ENCODE data around the gene USH2A. TPM values are rescaled to one million over a fixed set of nuclear protein-coding genes. Genes with fewer than 3 reads are reported as not detected.
A peak's percentile ranks its signal among the peaks of the same experiment; 100 is the strongest.
"Not testable (repeated sequence)": the region's sequence is repeated elsewhere in the genome, so short reads cannot be mapped to it uniquely, and the experiment has no call there.

Gene USH2A
- polyA plus RNA-seq, 1 donor = 0.38 TPM

DNA sequence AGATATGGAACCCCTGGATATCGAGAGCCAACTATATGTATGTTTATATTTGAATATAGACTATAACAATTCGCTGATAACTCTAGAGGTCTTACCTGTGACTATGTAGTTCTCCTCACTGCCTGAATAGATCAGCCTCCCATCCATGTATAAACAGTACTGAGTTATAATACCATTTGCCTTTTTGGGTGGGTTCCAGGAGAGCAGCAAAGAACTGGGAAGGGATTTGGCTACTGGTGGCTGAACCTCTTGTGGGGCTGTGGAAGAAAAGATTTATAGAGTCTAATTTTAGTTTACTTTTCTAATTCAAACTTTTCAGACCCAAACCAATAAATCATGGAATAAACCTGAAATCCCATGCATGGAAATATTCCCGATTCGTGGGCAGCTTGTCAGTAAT lies 376.9 kb downstream of the USH2A start:
- DNase-seq = no peak

DNA sequence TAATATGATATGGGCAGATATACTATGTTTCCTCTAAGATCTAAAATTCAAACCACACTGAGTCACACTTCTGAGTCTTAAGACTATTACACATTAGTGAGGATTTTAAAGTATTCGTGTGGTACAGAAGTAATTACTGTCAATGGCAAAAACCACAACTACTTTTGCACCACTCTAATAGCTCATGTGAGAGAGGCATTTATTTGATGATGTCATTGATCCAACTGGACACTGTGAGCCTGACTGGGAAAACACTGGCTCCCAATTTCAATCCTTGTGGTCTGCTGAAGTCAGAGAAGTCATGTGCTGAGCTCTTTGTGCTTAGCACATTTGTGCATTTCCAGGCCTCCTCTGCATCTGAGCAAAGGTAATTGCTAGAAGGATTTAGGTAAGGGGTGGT lies 377.8 kb downstream of the USH2A start:
- DNase-seq = no peak

DNA sequence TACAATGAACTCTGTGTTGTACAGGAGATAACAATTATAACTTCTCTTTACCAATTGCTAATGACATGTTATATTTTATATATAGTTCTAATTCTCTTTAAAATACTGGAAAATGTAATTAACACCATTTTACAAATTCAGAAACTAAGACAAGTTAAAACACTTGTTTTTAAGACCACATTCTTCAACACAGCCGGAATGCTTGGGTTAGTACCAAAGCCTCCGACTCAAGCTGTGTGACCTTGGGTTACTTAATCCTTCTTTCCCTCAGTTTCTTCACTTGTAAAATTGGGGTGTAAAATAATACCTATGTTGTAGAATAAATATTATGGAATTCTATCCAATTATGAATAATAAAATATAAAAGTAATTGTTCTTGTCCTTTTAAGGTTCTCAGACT lies 378.7 kb downstream of the USH2A start:
- no peak for DNase-seq

DNA sequence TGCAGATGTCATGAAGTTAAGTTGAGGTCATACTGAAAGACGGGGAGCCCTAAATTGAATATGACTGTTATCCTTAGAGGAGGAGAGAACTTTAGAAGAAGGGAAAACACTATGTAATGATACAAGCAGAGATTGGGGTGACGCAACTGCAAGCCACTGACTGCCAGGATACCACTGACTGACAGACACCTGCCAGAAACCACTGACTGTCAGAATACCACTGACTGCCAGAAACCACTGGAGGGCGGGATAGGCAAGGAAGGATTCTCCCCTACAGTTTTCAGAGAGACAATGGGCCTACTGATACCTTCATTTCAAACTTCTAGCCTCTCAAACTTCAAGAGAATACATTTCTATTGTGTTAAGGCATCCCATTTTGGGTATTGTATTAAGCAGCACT lies 388.7 kb downstream of the USH2A start:
- no peak for DNase-seq

DNA sequence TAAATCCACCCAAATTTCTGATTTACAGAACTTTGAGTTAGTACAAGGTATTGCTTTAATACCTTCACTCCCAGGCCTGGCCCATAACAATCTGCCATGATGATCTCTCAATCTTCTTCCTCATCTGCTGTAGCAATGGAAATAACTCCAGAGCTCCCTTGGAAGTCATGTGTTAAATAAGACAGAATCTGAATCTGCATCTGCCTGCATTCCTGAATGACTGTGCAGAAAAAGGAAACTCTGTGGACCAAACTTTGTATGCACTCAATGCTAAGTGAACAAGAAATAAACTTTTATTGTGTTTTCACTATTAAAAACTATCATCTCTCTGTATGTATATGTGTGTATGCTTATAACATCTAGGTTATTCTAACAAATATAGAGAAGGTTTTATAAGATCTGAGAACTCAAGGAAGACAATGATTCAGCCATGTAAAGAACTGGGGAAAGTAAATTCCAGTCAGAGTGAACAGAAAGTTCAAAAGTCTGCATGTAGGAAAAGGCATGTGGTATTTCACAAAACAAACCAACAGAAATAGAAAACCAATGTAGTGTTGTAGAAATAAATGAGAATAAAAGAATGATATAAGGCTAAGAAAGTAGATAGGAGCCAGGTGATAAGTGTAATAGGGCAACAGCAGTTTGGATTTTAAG lies 390.2 kb downstream of the USH2A start:
- DNase-seq = no peak

DNA sequence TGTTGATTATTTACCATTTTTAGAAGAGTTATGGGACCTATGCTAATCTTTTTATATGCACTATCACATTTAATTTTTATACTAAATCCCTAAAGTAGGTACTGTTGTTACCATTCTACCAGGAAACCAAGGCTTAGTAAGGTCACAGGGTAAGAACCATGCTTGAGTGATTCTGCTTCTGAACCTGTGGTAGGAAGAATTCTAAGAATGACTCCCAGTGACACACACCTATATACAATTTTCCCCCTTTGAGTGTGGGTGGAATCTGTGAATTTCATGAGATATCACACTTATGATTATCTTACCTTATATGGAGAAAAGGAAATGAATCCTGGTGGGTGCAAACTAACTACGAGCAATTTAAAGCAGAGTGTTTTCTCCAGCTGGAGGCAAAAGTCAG lies 391.0 kb downstream of the USH2A start:
- no peak for DNase-seq

DNA sequence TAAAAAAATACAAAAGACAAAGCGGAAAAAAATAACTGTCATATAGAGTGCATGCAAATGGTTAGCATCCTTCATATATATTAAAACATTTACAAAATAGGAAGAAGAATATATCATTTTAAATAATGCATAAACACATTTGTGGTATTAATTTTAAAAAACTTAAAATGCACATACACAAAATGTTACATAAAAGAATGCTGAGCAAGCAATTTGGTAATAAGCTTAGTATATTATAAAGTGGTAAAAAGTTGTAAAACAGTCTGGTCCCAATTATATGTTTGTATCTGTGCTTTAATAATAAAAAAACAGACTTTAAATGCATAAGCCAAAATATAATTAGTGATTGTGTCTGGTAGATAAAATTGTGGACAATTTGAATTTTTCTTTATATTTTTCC lies 394.6 kb downstream of the USH2A start:
- DNase-seq = no peak

DNA sequence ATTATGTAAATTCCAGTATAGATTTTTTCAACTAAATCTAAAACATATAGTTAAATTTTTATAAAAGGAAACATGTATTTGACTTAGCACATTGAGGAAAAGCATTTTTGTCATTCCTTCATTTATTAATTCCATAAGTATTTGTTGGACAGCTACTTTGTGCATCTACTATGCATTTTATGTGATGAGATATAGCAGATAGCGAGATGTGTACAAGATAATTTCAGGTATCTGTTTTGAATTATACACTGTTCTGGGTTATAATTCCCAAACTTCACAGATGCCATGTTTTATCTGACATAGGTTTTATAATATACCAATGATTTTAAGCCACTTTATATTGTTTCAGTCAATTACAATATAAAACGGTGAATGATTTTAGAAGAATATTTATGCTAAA lies 398.7 kb downstream of the USH2A start:
- DNase-seq = no peak

DNA sequence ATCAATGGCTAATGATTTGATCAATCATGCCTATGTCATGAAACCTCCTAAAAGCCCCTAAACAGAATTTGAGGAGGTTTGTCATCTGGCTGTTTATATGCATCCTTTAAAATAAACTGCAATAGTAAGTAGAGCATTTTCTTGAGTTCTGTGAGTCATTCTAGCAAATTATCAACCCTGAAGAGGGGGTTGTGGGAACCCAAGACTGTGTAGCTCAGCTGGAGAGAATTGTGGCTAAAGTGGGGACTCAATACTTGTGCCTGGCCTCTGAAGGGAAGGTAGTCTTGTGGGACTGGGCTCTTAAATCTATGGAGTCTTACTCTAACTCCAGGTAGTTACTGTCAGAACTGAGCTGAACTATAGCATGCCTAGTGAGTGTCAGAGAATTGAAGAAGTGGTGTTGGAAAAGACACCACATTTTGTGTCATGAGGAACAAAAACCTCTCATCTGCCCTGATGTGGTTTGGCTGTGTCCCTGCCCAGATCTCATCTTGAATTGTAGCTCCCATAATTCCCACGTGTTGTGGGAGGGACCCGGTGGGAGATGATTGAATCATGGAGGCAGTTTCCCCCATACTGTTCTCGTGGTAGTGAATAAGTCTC lies 402.4 kb downstream of the USH2A start:
- DNase-seq = no peak

DNA sequence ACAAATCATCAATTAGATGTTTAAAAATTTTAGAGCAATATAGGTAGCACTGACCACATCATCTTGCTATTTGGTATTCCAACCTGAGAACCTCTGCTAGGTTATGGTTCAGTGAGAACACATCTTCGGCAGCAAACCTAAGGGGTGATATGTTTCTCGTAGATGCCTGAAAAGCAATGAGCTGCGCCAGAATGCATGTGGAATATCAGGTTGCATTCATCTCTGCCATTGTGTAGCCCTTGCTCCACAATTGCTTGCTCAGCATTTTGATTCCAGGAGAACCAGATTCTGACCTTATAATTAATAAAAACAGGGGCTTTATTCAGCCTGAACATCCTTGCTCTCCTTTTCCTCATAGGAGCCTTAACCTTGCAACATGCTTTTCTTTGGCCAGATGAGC lies 408.1 kb downstream of the USH2A start:
- peak; percentile 15 for DNase-seq

DNA sequence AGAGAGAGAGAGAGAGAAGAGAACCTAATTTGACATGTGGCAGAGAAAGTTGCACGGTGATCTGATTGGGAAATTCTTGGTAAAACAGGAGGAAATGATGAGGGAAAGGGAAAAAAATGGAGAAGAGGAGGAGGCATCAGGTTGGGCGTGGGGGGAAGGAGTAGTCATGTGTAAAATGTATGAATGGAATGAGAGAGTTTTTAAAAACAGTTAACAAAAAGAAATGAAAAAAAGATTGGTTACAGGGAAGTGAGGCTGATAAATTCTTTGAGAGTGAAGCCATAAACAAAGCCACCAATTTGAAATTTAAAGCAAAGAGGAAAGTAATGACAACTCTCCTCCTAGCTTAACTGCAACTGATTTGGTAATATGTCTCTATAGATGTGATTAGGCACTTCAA lies 409.2 kb downstream of the USH2A start:
- no peak for DNase-seq

DNA sequence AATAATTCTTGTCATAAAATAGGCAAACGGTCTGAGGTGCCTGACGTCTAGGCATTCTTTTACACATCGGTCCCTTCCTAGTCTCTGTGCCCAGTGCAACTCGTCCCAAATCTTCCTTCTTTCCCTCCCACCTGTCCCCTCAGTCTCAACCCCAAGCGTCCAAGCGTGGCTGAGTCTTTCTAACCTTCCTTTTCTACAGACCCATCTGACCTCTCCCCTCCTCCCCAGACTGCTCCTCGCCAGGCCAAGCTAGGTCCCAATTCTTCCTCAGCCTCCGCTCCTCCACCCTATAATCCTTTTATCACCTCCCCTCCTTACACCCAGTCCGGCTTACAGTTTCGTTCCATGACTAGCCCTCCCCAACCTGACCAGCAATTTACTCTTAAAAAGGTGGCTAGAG lies 413.8 kb downstream of the USH2A start:
- DNase-seq = not testable (repeated sequence)

DNA sequence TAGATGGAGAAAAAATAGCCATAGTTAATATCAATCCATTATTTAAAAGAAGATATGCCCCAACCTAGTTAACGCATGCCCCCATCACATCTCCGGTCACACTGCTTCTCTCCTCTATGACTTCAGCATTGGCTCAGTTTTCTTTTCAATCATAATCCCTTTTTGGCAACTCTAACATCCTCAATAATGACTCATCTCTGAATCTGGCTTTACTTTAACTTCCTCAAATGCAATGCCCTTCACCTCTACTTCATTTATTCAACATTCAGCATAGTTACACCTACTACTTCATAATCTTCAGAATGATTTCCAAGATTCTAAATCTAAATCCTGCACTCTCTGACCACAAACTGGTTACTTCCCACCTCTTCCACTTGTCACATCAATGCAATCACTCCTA lies 417.3 kb downstream of the USH2A start:
- DNase-seq = no peak

DNA sequence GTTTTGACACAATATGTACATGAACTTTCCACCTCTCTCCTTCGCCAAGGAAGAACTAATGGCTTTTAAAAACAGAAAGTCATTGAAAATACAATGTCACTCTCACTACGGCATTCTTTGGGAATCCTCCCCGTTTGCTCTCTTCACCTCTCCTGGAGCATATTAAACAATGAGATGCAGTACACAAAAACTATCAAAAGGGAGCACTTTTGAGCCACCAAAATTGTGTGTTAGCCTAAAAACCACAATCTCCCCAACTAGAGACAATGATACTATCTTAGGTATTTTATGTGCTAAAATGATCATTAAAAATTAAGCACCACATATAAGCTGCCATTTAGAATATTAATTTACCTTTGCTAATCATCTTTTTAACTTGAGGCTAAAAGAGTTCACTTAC lies 430.6 kb downstream of the USH2A start:
- peak; percentile 30 for DNase-seq

DNA sequence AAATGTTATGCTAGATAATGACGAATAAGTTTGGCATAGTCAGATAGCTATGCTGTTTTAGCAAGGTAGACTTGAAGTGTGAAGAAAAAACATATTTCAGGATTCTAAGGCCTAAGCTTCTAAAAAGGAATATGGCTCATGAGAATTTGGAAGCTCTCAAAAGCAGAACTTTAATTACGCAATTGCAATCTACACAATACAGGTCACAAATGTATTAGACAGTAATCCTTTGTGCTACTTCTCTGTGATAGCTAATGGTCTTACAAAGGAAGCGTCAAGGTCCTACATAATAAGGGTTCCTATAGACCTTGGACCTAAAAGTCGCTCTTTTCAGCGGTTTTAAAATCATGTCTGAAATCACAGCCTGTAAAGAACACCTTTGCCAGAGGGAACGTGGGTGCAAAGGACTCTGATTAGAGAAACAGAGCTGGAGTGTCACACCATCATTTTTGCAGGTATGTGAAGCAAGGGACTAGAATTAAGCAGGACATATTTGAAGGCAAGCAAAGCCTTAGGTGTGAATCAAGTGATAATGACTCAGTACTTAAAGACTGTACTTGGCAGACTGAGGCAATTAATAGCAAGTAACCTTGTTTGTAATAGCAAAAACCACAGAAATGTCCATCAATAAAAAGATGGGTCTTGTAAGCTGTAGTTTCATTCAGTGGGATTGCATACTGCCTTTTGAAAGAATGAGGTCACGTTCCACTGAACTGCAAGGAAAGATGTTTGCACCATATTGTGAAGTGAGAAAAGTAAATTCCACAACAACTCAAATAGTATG lies 436.0 kb downstream of the USH2A start:
- DNase-seq = no peak

DNA sequence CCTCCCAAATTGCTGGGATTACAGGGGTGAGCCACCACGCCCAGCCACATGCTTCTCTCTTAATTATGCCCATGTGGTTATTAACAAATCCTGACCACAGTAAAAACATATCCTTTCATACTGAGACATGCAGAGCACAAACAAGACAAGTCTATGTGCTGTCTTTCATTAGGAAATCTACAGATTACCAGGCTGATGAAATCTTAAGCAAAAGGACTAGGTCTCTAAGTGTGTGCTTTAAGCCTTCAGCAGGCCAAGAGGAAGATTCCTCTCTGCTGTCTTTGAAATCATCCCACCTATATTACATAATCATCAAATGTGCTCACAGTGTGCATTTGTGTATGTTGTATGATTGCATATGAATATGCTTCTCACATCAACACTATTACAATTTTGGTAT lies 436.8 kb downstream of the USH2A start:
- no peak for DNase-seq

DNA sequence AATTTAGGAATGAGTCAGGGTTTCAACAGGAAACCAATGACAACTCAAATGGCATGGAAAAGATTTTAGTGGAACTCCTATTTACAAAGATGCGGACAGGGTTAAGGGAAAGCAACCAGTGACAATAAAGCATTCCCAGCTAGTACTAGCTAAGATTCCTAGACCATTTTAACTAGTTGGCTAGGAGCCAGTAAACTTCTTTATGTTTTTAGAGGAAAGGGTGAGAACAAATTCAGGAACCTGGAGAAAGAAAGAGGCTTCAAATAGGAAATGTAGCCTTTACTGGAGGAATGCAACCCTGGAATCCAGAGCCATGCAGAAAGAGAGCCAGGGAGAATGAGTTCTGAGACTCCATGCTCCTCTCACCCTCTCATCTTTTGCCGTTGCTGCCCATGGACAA lies 439.6 kb downstream of the USH2A start:
- no peak for DNase-seq

DNA sequence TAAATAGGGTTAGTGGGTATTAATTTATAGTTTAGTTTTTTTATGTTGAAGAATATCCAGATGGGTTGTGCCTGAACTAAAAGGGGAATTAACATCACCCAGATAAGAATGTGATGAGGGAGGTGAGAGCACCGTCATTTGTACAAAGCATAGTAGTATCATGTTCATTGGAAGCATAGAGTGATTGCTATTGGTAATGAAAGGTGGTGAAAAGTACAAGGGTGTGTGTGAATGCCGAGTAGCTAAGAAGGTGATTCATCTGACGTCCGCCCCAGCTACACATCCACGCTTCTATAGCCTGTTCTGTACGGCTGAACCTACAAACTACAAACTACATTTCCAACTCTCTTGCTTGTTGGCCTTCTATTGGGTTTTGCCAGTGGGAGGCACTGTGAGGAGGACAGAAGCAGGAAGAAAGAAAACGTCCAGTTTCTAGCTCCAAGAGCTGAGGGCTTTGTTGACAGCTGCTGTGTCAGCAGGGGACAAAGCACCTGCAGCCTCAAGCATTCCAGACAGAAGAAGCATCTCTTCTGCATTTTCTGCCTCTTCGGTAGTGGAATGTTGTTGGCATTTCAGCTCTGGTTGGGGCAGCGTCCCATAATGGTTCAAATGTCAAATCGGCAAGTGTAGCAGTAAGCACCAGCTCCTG lies 451.3 kb downstream of the USH2A start:
- no peak for DNase-seq

DNA sequence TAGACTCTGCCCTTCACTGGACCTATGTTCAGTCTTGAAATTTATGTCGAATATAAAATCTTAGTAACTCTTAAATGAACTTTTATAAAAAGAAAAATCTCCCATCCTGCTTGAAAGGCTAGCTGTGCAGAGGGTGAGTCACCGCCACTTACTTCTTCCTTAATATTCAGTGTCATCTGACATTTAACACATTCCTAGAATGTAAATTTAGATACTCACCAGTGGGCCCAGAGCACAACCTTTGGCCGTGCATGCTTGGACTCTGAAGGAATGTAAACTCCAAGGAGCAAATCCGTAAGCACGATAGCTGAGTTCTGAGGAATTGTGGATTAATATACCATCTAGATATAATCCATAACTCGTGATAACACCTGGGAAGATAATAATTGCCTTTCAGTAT lies 452.8 kb downstream of the USH2A start:
- DNase-seq = no peak

DNA sequence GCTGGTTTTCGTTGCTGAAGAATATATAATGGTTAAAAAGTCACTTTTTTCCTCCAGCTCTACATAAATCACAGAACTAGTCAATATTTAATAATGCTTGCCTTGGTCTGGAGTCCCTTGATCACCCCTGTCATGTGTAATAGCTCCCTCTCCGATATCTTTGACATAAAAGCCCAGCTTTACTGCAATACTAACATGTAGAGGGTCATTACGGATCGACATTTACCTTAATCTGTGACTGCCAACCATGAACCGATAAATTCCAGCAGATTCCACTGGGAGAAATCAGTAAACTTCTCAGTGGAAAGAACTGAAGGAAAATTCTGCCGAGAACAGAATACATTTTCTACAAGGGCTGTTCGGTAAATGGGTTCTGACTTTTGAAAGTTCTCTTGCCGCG lies 459.6 kb downstream of the USH2A start:
- no peak for DNase-seq

DNA sequence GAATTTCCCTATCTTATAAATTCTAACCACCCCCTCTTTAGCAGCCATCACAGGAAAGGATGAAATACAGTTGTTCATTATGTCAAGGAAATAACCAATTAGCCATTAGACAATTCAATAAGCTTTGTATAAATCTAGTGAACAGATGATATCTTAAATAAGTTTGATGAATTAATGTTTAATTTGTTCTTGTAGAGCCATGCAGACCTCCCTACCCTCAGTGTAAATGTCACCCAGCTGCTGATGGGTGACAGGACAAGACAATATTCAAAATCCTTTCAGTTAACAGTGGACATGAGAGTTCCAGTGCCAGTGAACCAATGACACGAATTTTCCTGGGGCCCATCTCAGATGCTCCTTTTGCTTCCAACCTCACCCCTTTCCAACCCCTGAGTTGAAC lies 460.2 kb downstream of the USH2A start:
- DNase-seq = no peak

DNA sequence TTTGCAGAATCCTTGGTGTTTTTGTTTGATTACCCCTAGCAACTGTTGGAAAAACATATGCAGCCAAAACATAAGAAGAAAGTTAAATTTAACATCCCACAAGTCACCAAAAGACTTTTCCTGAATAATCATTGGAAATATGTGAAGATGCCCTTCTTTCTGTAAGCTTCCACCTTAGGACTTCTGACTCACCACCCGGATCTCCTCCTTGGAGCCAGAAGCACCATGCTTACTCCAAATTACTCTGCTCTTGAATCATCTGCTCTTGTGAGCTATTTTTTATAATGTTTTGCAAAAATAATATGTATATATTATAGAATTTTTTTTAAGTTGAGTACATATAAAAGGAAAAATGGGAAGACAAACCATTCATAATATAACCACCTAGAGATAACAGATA lies 464.4 kb downstream of the USH2A start:
- no peak for DNase-seq

DNA sequence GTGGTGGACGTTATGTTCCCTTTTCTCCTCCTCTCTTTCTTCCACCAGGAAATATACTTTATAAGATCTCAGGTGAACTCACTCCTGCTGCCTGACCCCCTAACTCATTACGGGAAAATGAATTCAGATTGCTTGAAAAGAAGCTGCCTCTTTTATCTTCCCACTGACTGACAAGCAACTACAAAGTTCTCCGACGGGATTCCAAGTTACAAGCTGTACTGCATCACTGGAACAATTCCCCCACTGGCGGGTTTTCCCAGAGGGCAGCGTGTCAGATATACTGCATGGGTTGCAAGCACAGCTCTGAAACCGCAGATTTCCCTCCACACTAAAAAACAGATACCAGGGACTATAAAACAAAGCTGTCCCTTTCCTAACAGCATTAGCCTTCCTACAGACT lies 465.6 kb downstream of the USH2A start:
- peak; percentile 8 for DNase-seq
